Activated T-cell treated with anti-CD3 and anti-CD28 coated beads, Interleukin-2, amount 50 U/mL, for 24 hours (primary cell): Measurements from ENCODE around the gene HBS1L.

Source experiments
- DNase-seq: peaks from one replicate; pipeline ENCODE4 v3.0.0-alpha.2; 2020
- H3K27ac Mint-ChIP-seq: 2 replicates; pipeline ENCODE4 v1.8.0; 2020; ENCODE audit warnings: mild to moderate bottlenecking, mixed read lengths
- H3K27me3 Mint-ChIP-seq: 2 replicates; pipeline ENCODE4 v1.8.0; 2020; ENCODE audit warnings: mixed read lengths
- H3K36me3 Mint-ChIP-seq: 2 replicates; pipeline ENCODE4 v1.8.0; 2020; ENCODE audit warnings: low read depth, mixed read lengths
- H3K4me1 Mint-ChIP-seq: 2 replicates; pipeline ENCODE4 v1.8.0; 2020; ENCODE audit warnings: low read depth, mixed read lengths
- H3K4me3 Mint-ChIP-seq: 2 replicates; pipeline ENCODE4 v1.8.0; 2020; ENCODE audit warnings: mild to moderate bottlenecking, moderate library complexity, mixed read lengths
- H3K9me3 Mint-ChIP-seq: 2 replicates; pipeline ENCODE4 v1.8.0; 2020; ENCODE audit warnings: mixed read lengths

Gene HBS1L

GRCh38 chr6:135087403-135087802 is 32.8 kb upstream of the HBS1L start:
- H3K27me3 Mint-ChIP-seq: no peaks in the 10 kb centered on the region
- peaks cover 75% of the 10 kb centered on the region for H3K4me1 Mint-ChIP-seq
- H3K36me3 Mint-ChIP-seq: peaks cover 2% of the 10 kb centered on the region
- peak overlapping the region; percentile 92 for H3K27ac Mint-ChIP-seq
- H3K9me3 Mint-ChIP-seq: peaks cover 6% of the 10 kb centered on the region
- H3K4me3 Mint-ChIP-seq: peak overlapping the region; percentile 56
- DNase-seq: no peak

- Mint-ChIP-seq H3K27me3 (no peaks in the 10 kb centered on the region), H3K4me3 (peak overlapping the region; percentile 56), H3K36me3 (peaks cover 9% of the 10 kb centered on the region), H3K27ac (peak overlapping the region; percentile 92), H3K9me3 (peaks cover 13% of the 10 kb centered on the region), H3K4me1 (peaks cover 68% of the 10 kb centered on the region)
- no peak for DNase-seq
Observed at GRCh38 chr6:135086414-135086764, 31.8 kb upstream of the HBS1L start.

- Mint-ChIP-seq H3K36me3 (peaks cover 9% of the 10 kb centered on the region), H3K4me3 (peak overlapping the region; percentile 56), H3K9me3 (peaks cover 14% of the 10 kb centered on the region), H3K4me1 (peaks cover 63% of the 10 kb centered on the region), H3K27ac (peak overlapping the region; percentile 92), H3K27me3 (no peaks in the 10 kb centered on the region)
- DNase-seq: no peak
Observed at GRCh38 chr6:135085700-135086413, 31.2 kb upstream of the HBS1L start.

- peaks cover 17% of the 10 kb centered on the region for H3K9me3 Mint-ChIP-seq
- peaks cover 12% of the 10 kb centered on the region for H3K36me3 Mint-ChIP-seq
- H3K4me1 Mint-ChIP-seq: peaks cover 53% of the 10 kb centered on the region
- H3K4me3 Mint-ChIP-seq: no peak overlapping the region
- H3K27ac Mint-ChIP-seq: no peak overlapping the region
- no peaks in the 10 kb centered on the region for H3K27me3 Mint-ChIP-seq
- no peak for DNase-seq
Observed at GRCh38 chr6:135084916-135085269, 30.3 kb upstream of the HBS1L start.

- no peak overlapping the region for H3K4me3 Mint-ChIP-seq
- no peak for DNase-seq
- no peaks in the 10 kb centered on the region for H3K27me3 Mint-ChIP-seq
- H3K9me3 Mint-ChIP-seq: peaks cover 17% of the 10 kb centered on the region
- H3K36me3 Mint-ChIP-seq: peaks cover 12% of the 10 kb centered on the region
- H3K27ac Mint-ChIP-seq: no peak overlapping the region
- peaks cover 47% of the 10 kb centered on the region for H3K4me1 Mint-ChIP-seq
Observed at GRCh38 chr6:135084001-135084915, 29.6 kb upstream of the HBS1L start.

- peaks cover 12% of the 10 kb centered on the region for H3K36me3 Mint-ChIP-seq
- H3K4me3 Mint-ChIP-seq: no peak overlapping the region
- DNase-seq: no peak
- no peaks in the 10 kb centered on the region for H3K27me3 Mint-ChIP-seq
- no peak overlapping the region for H3K27ac Mint-ChIP-seq
- peaks cover 14% of the 10 kb centered on the region for H3K9me3 Mint-ChIP-seq
- peaks cover 24% of the 10 kb centered on the region for H3K4me1 Mint-ChIP-seq
Observed at GRCh38 chr6:135081966-135082365, 27.3 kb upstream of the HBS1L start.

GRCh38 chr6:135075018-135075417 is 20.4 kb upstream of the HBS1L start:
- Mint-ChIP-seq H3K4me3 (no peak overlapping the region), H3K27me3 (no peaks in the 10 kb centered on the region), H3K36me3 (no peaks in the 10 kb centered on the region), H3K9me3 (no peaks in the 10 kb centered on the region), H3K27ac (no peak overlapping the region), H3K4me1 (peaks cover 23% of the 10 kb centered on the region)
- no peak for DNase-seq

GRCh38 chr6:135073756-135074393 is 19.3 kb upstream of the HBS1L start:
- H3K4me1 Mint-ChIP-seq: peaks cover 23% of the 10 kb centered on the region
- no peaks in the 10 kb centered on the region for H3K9me3 Mint-ChIP-seq
- H3K36me3 Mint-ChIP-seq: no peaks in the 10 kb centered on the region
- DNase-seq: no peak
- H3K4me3 Mint-ChIP-seq: no peak overlapping the region
- no peak overlapping the region for H3K27ac Mint-ChIP-seq
- H3K27me3 Mint-ChIP-seq: no peaks in the 10 kb centered on the region

GRCh38 chr6:135073217-135073616 is 18.6 kb upstream of the HBS1L start:
- Mint-ChIP-seq H3K9me3 (no peaks in the 10 kb centered on the region), H3K36me3 (no peaks in the 10 kb centered on the region), H3K27ac (no peak overlapping the region)

GRCh38 chr6:135072753-135073152 is 18.1 kb upstream of the HBS1L start:
- no peak overlapping the region for H3K27ac Mint-ChIP-seq

More at GRCh38 chr6:135073217-135073616, 18.6 kb upstream of the HBS1L start:
- DNase-seq: no peak
- peaks cover 23% of the 10 kb centered on the region for H3K4me1 Mint-ChIP-seq
- no peaks in the 10 kb centered on the region for H3K27me3 Mint-ChIP-seq
- H3K4me3 Mint-ChIP-seq: no peak overlapping the region

GRCh38 chr6:135071541-135071940 is 16.9 kb upstream of the HBS1L start:
- H3K27ac Mint-ChIP-seq: no peak overlapping the region
- H3K4me1 Mint-ChIP-seq: peaks cover 33% of the 10 kb centered on the region
- H3K27me3 Mint-ChIP-seq: no peaks in the 10 kb centered on the region
- no peak overlapping the region for H3K4me3 Mint-ChIP-seq
- H3K9me3 Mint-ChIP-seq: no peaks in the 10 kb centered on the region
- H3K36me3 Mint-ChIP-seq: no peaks in the 10 kb centered on the region
- DNase-seq: no peak

More at GRCh38 chr6:135072753-135073152, 18.1 kb upstream of the HBS1L start:
- Mint-ChIP-seq H3K9me3 (no peaks in the 10 kb centered on the region), H3K27me3 (no peaks in the 10 kb centered on the region), H3K36me3 (no peaks in the 10 kb centered on the region), H3K4me3 (no peak overlapping the region), H3K4me1 (peaks cover 23% of the 10 kb centered on the region)
- no peak for DNase-seq

- peaks cover 20% of the 10 kb centered on the region for H3K4me1 Mint-ChIP-seq
- H3K36me3 Mint-ChIP-seq: no peaks in the 10 kb centered on the region
- H3K9me3 Mint-ChIP-seq: no peaks in the 10 kb centered on the region
- no peaks in the 10 kb centered on the region for H3K27me3 Mint-ChIP-seq
- H3K27ac Mint-ChIP-seq: no peak overlapping the region
- no peak overlapping the region for H3K4me3 Mint-ChIP-seq
- DNase-seq: no peak
Observed at GRCh38 chr6:135067911-135068310, 13.3 kb upstream of the HBS1L start.

- H3K27me3 Mint-ChIP-seq: no peaks in the 10 kb centered on the region
- no peak for DNase-seq
- no peak overlapping the region for H3K4me3 Mint-ChIP-seq
Observed at GRCh38 chr6:135066806-135067205, 12.2 kb upstream of the HBS1L start.

GRCh38 chr6:135066397-135066796 is 11.8 kb upstream of the HBS1L start:
- peaks cover 16% of the 10 kb centered on the region for H3K4me1 Mint-ChIP-seq
- no peaks in the 10 kb centered on the region for H3K36me3 Mint-ChIP-seq
- no peak for DNase-seq
- no peaks in the 10 kb centered on the region for H3K27me3 Mint-ChIP-seq
- H3K4me3 Mint-ChIP-seq: no peak overlapping the region
- no peaks in the 10 kb centered on the region for H3K9me3 Mint-ChIP-seq
- no peak overlapping the region for H3K27ac Mint-ChIP-seq

More at GRCh38 chr6:135066806-135067205, 12.2 kb upstream of the HBS1L start:
- no peaks in the 10 kb centered on the region for H3K9me3 Mint-ChIP-seq
- H3K36me3 Mint-ChIP-seq: no peaks in the 10 kb centered on the region
- peaks cover 16% of the 10 kb centered on the region for H3K4me1 Mint-ChIP-seq
- H3K27ac Mint-ChIP-seq: peak overlapping the region; percentile 1
